MCF 10A (cell line): Measurements from ENCODE around the gene IBA57. TPM values are rescaled to one million over a fixed set of nuclear protein-coding genes. Genes with fewer than 3 reads are reported as not detected.

Source experiments
- BruUV-seq: library from RNA; stranded (reverse); fragments of 400-500 nt; replicated peaks from 2 replicates; lab custom pipeline; 2021; lab: Mats Ljungman, UMichigan
- CTCF ChIA-PET: fragments of 300-600 bp; sonication (Branson Sonifier 250); formaldehyde crosslinking; extraction: SDS; loops from one replicate; lab custom pipeline; 2021; ENCODE audit warnings: antibody characterized with exemption, inconsistent platforms; lab: Yijun Ruan, JAX
- POLR2A ChIA-PET: fragments of 300-600, 350-650 bp; sonication (Branson Sonifier 250); formaldehyde crosslinking; extraction: SDS; loops from one replicate; lab custom pipeline; 2020; ENCODE audit warnings: antibody characterized with exemption, inconsistent platforms; lab: Yijun Ruan, JAX
- DNase-seq: peaks from one replicate; pipeline ENCODE4 v3.0.0-alpha.2; 2018; ENCODE audit not compliant: unreplicated experiment
- H3K27ac Mint-ChIP-seq: one replicate; pipeline ENCODE4 v1.8.0; 2022; ENCODE audit warnings: mild to moderate bottlenecking, low read depth, mixed read lengths; ENCODE audit not compliant: unreplicated experiment
- H3K27me3 Mint-ChIP-seq: one replicate; pipeline ENCODE4 v1.8.0; 2022; ENCODE audit warnings: mixed read lengths; ENCODE audit not compliant: insufficient read depth, unreplicated experiment
- H3K36me3 Mint-ChIP-seq: one replicate; pipeline ENCODE4 v1.8.0; 2022; ENCODE audit warnings: mild to moderate bottlenecking, moderate library complexity, mixed read lengths; ENCODE audit not compliant: insufficient read depth, unreplicated experiment
- H3K4me1 Mint-ChIP-seq: one replicate; pipeline ENCODE4 v1.8.0; 2022; ENCODE audit warnings: mixed read lengths; ENCODE audit not compliant: insufficient read depth, unreplicated experiment
- H3K4me3 Mint-ChIP-seq: one replicate; pipeline ENCODE4 v1.8.0; 2022; ENCODE audit warnings: mild to moderate bottlenecking, moderate library complexity, mixed read lengths; ENCODE audit not compliant: unreplicated experiment
- H3K9me3 Mint-ChIP-seq: one replicate; pipeline ENCODE4 v1.8.0; 2022; ENCODE audit warnings: mixed read lengths; ENCODE audit not compliant: unreplicated experiment
- CTCF ChIP-seq: fragments of 200-600 bp; IDR thresholded peaks from one replicate; pipeline ENCODE4 v1.8.0; 2022; ENCODE audit warnings: antibody characterized with exemption, mild to moderate bottlenecking; ENCODE audit not compliant: unreplicated experiment
- intact Hi-C: fragments of 100-400 bp; cut with micrococcal nuclease; formaldehyde crosslinking; loops from 2 replicates; pipeline ENCODE4 v1.14.1; 2022
- total RNA-seq: library from RNA; stranded (reverse); gene quantifications from 2 replicates; pipeline ENCODE4 v1.2.3, GENCODE V29; 2022

Gene IBA57
- total RNA-seq, 1 experiment from 2014 or later, result 16.5 TPM

GRCh38 chr1:228217551-228218344, 52.1 kb downstream of the IBA57 start:
- TF ChIP-seq CTCF, result no peak
- Mint-ChIP-seq H3K27me3 (no peaks in the 10 kb centered on the region), H3K9me3 (no peaks in the 10 kb centered on the region), H3K27ac (no peak overlapping the region), H3K36me3 (peaks cover 11% of the 10 kb centered on the region), H3K4me1 (no peaks in the 10 kb centered on the region), H3K4me3 (no peak overlapping the region)
- intact Hi-C loops, result no loop called here
- POLR2A ChIA-PET, result interaction anchor here (0.8 to 1.5 kb wide), 2 partner anchors 11 to 377 kb away, joined by 3 to 4 read pairs; no protein-coding TSS in a partner anchor
- BruUV-seq, result no TSS peak
- no peak for DNase-seq
- CTCF ChIA-PET, result interaction anchor here (0.6 to 2.5 kb wide), 6 partner anchors 15 to 1039 kb away, joined by 3 to 7 read pairs (median 3); no protein-coding TSS in a partner anchor

- intact Hi-C loops, result no loop called here
- no TSS peak for BruUV-seq
- no peak for TF ChIP-seq CTCF
- Mint-ChIP-seq H3K9me3 (no peaks in the 10 kb centered on the region), H3K4me1 (no peaks in the 10 kb centered on the region), H3K27me3 (no peaks in the 10 kb centered on the region), H3K4me3 (no peak overlapping the region), H3K27ac (no peak overlapping the region), H3K36me3 (peaks cover 13% of the 10 kb centered on the region)
- DNase-seq, result no peak
- CTCF ChIA-PET, result interaction anchor here (0.5 to 2.5 kb wide), 5 partner anchors 9 to 296 kb away, joined by 3 to 7 read pairs (median 4); a partner anchor contains a TSS
- POLR2A ChIA-PET, result interaction anchor here (0.8 to 1.5 kb wide), 3 partner anchors 10 to 377 kb away, joined by 3 to 4 read pairs (median 3); partner anchors contain the start of gene OBSCN
Measured at GRCh38 chr1:228218513-228219244, 53.1 kb downstream of the IBA57 start.

- H3K27ac Mint-ChIP-seq, result no peak overlapping the region
- DNase-seq, result no peak
- POLR2A ChIA-PET, result interaction anchor here (0.7 to 1.1 kb wide), 2 partner anchors 9 to 11 kb away, joined by 3 to 4 read pairs; partner anchors contain the start of gene OBSCN
- no peak for TF ChIP-seq CTCF
- H3K36me3 Mint-ChIP-seq, result peaks cover 17% of the 10 kb centered on the region
- no peaks in the 10 kb centered on the region for H3K27me3 Mint-ChIP-seq
- intact Hi-C loops, result no loop called here
- no peak overlapping the region for H3K4me3 Mint-ChIP-seq
- no peaks in the 10 kb centered on the region for H3K4me1 Mint-ChIP-seq
- CTCF ChIA-PET, result interaction anchor here (0.5 to 2.5 kb wide), 7 partner anchors 8 to 295 kb away, joined by 3 to 7 read pairs (median 3); a partner anchor contains a TSS
- BruUV-seq, result no TSS peak
- no peaks in the 10 kb centered on the region for H3K9me3 Mint-ChIP-seq
Measured at GRCh38 chr1:228219245-228219961, 53.8 kb downstream of the IBA57 start.
